GM21723 (cell line): ENCODE results near the gene RHOV.

ENCODE experiments used
- ATAC-seq: cut with Tn5 transposase; IDR thresholded peaks from one replicate; pipeline ENCODE4 v1.9.1; 2021; ENCODE audit warnings: mild to moderate bottlenecking, moderate library complexity; ENCODE audit not compliant: unreplicated experiment

Gene RHOV

DNA sequence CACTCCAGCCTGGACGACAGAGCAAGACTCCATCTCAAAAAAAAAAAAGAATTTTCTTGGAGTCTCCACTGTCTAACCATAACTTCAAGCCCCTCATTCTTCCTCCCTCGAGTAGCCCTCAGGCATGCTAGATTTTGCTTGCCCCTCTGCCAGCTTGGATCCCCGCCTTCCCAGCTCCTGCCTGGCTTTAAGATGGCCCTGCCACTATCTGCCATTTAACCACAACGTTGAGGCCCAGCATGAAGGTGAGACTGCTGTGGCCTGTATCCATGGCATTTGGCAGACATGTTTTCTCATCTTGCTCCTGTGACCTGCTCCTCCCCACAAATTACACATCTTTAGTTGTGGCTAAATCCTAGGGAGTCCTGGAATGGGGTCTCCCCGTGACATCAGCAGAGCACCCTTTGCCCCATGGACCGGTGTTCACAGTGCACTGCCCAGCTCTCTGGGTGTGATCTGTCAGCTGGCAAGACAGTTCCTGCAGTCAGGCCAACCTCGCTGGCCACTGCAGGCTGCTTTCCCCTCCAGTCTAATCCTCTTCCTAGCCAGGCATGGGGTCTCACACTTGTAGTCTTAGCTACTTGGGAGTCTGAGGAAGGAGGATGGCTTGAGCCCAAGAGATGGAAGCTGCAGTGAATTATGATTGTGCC, 30.6 kb upstream of the RHOV start:
- no peak for ATAC-seq

DNA sequence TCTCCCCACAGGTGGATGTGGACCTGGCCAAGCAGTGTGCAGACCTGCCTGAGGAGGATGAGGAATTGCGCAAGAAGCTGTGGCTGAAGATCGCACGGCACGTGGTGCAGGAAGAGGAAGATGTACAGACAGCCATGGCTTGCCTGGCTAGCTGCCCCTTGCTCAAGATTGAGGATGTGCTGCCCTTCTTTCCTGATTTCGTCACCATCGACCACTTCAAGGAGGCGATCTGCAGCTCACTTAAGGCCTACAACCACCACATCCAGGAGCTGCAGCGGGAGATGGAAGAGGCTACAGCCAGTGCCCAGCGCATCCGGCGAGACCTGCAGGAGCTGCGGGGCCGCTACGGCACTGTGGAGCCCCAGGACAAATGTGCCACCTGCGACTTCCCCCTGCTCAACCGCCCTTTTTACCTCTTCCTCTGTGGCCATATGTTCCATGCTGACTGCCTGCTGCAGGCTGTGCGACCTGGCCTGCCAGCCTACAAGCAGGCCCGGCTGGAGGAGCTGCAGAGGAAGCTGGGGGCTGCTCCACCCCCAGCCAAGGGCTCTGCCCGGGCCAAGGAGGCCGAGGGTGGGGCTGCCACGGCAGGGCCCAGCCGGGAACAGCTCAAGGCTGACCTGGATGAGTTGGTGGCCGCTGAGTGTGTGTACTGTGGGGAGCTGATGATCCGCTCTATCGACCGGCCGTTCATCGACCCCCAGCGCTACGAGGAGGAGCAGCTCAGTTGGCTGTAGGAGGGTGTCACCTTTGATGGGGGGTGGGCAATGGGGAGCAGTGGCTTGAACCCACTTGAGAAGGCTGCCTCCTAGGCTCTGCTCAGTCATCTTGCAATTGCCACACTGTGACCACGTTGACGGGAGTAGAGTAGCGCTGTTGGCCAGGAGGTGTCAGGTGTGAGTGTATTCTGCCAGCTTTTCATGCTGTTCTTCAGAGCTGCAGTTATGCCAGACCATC, 28.8 kb upstream of the RHOV start:
- ATAC-seq = no peak

DNA sequence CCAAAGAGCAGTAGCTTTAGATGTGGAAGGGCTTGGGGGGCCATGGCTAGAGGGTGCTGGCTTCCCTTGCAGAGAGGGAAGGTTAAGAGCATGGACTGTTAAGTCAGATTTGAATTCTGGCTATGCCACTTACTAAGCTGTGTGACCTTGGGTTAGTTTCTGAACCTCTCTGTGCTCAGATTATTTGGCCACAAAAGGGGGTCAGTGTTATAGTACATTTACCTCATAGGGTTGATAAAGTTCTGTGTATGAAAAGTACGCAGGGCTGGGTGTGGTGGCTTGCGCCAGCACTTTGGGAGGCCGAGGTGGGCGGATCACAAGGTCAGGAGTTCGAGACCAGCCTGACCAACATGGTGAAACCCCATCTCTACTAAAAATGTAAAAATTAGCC, 27.0 kb upstream of the RHOV start:
- no peak for ATAC-seq

DNA sequence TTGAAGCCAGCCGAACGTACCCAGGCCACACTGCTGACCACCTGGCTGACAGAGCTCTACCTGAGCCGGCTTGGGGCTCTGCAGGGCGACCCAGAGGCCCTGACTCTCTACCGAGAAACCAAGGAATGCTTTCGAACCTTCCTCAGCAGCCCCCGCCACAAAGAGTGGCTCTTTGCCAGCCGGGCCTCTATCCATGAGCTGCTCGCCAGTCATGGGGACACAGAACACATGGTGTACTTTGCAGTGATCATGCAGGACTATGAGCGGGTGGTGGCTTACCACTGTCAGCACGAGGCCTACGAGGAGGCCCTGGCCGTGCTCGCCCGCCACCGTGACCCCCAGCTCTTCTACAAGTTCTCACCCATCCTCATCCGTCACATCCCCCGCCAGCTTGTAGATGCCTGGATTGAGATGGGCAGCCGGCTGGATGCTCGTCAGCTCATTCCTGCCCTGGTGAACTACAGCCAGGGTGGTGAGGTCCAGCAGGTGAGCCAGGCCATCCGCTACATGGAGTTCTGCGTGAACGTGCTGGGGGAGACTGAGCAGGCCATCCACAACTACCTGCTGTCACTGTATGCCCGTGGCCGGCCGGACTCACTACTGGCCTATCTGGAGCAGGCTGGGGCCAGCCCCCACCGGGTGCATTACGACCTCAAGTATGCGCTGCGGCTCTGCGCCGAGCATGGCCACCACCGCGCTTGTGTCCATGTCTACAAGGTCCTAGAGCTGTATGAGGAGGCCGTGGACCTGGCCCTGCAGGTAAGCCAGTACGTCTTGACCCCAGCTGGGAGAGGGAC, 26.4 kb upstream of the RHOV start:
- ATAC-seq = no peak

DNA sequence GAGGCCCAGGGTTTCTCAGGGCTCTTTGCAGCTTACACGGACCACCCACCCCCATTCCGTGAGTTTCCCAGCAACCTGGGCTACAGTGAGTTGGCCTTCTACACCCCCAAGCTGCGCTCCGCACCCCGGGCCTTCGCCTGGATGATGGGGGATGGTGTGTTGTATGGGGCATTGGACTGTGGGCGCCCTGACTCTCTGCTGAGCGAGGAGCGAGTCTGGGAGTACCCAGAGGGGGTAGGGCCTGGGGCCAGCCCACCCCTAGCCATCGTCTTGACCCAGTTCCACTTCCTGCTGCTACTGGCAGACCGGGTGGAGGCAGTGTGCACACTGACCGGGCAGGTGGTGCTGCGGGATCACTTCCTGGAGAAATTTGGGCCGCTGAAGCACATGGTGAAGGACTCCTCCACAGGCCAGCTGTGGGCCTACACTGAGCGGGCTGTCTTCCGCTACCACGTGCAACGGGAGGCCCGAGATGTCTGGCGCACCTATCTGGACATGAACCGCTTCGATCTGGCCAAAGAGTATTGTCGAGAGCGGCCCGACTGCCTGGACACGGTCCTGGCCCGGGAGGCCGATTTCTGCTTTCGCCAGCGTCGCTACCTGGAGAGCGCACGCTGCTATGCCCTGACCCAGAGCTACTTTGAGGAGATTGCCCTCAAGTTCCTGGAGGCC, 25.6 kb upstream of the RHOV start:
- no peak for ATAC-seq

DNA sequence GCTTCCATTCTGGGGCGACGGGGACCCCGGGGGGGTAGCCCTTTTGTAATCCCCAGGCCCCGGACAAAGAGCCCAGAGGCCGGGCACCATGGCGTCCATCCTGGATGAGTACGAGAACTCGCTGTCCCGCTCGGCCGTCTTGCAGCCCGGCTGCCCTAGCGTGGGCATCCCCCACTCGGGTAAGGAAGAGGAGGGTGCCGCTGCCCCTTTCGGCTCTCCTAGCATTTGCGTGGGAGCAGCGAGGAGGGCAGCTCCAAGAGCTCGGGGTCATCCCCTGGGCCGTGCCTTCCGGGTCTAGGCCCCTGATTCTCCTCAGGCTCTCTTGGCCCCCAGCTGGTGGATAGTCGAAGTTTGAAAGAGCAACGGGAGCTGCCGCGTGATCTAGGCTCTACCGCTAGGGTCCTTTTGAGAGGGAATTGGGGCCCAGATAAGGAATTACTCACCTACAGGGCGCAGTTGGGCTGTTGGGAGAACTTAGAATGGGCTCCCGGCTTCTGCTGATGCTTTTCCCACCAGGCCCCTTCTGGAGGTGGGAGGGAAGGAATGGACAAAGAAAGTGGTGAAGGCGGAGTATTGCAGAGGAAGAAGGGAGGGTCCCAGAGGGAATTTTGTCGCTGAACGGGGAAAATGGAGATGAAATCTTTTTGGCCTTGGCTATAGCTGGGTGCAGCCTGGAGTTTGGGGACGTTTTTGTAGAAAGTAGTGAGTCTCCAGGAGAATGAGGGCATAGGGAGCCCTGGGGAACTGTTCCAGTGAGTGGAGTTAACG, 20.8 kb upstream of the RHOV start:
- peak; percentile 29 for ATAC-seq

DNA sequence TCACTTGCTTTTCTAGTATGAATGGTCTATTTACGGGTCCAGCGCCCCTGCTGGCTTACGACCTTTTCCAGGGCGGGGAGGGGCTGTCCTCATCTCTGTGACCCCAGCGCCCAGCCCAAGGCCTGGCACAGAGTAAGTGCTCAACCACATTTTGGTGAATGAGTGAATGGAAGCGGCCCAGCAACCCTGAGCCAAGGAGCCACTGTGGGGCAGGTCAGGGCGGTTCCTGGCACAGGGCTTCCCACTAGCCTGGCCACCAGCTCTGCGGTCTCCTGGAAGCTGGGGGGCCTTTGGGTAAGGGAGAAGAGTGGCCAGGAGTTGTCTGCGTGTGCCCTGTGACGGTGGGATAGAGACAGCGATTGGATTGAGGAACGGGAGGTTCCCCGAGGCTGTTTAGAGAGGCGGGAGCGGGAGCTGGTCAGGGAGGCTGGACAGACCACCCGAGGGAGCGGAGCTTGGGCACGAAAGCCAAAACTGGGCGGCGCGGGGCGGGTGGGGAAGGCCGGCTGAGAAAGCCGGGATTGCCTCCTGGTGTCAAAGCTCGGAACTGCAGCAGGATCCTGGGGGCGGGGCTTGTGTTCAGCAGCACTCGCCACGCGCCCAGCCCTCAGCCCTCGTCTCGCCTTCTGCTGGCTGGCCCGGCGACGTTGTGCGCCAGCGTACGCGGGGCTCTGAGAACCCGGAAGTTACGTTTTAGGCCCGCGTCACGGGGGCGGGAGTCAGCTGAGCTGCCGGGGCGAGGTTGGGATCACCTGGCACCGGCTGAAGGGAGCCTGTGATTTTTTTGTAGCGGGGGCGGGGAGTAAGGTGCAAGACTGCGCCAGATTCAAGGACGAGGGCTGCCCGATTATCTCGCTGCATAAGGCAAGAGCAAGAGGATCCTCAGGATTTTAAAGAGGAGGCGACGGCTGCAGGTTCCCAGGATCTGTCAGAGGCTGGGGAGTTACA, 20.0 kb upstream of the RHOV start, which contains the start of gene VPS18:
Gene VPS18 (plus strand): TSS at position 718 of the 948 bp plus-strand sequence. CDS start 319 bp downstream, outside the sequence.
- ATAC-seq = peak; percentile 86

DNA sequence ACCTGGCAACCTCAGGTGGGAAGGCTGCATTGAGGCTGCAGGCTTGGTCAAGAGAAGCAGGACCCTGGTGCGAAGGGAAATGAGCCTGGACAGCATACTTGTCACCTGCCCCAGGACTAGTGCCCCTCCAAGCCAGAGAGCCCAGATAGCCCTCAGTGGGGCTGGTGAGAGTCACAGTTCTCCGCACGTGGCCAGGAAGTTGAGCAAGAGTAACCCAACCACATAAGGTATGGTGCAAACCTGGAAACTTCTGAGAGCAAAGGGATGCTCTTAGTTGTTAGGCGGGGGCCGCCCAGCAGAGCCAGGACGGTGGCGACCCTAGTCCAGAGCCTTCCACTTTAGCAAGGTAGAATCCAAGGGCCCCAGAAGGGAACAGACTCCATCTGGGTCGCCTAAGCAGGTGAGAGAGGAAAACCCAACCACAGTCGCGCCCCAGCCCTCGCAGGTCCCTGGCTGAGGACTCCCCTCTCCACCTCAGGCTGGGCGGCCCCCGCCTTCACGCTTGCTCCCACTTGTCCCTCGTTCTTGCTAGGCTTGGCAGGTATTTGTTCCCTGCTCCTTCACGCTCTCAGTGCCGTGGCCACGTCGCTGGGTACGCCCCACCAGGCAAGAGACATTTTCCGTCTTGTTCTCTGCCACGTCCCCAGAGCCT, 19.1 kb upstream of the RHOV start:
- no peak for ATAC-seq

DNA sequence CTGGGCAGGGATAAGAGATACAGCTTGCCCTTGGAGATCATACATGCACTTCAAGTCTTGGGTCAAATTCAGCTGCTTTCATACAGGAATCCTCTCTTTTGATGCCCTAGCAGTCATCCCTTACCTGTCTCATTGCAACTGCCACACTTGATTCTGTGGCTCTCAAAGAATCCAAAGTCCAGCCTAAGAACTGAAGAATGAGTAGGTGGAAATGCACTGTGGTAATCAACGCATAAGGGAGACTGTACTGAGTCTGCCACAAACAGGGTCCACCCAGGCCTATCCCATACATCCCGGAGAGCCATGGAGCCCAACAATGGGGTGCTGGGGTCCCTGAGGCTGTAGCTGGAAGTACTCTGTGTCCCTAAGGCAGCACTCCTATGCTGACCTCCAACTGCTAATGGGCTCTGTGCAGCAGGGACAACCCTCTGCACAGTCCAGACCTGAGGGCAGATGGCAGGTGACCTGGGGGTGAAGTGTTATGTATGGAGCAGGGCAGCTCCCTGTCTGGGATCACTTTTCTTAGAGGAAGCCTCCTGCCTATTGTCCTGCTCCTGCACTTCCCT, 18.5 kb upstream of the RHOV start:
- no peak for ATAC-seq

DNA sequence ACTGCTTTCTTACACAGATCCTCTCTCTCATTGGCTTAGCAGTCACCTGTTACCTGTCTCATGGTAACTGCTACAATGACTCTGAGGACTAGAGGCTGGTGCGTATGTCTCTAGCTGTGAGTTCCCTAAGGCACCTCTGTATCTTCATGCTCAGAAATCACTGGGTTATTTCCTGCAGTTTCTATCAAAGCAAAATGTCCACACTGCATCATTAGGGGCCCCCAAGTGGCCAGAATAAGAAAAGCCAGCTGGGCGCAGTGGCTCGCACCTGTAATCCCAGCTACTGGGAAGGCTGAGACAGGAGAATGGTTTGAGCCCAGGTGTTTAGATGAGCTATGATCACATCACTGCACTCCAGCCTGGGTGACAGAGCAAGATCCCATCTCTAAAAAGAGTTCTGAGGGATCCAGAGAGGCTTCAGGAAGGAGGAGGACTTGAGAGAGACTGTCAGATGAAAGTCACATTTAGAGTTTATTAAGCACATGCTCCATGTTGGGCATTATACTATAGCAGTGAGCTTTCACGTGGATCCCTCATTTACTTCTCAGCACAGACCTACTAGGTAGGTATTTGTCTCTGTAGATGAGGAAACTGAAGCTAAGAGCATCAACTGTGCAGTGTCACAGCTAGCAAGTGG, 17.9 kb upstream of the RHOV start:
- ATAC-seq = no peak

DNA sequence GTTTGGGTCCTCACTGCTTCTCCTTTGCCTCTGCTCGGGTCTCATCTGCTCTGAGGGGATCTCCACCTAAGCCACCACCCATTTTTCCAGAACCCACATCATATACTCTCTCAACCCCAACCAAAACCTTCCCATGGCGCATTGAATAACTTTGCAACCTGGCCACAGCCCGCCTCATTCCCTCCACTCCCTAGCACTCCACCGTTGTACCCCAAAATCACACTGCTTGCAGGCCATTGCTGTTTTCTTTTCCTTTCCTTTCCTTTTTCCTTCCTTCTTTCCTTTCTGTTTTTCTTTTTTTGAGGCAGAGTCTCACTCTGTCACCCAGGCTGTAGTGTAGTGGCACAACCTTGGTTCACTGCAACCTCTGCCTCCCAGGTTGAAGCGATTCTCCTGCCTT, 17.1 kb upstream of the RHOV start:
- no peak for ATAC-seq

DNA sequence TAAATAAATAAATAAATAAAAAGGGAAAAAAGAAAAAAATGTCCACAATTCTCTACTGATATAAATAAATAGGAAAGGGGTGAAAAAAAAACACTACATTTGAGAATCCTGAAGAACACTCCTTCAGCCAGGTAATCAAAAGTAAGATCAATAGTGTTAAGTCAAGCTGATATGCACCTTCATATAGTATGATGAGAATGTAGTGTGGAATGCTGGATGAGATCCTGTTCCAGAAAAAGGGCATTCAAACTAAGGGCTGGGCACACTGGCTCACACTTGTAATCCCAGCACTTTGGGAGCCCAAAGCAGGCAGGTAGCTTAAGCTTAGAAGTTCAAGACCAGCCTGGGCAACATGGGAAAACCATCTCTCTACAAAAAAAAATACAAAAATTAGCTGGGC, 15.1 kb upstream of the RHOV start:
- ATAC-seq = no peak

DNA sequence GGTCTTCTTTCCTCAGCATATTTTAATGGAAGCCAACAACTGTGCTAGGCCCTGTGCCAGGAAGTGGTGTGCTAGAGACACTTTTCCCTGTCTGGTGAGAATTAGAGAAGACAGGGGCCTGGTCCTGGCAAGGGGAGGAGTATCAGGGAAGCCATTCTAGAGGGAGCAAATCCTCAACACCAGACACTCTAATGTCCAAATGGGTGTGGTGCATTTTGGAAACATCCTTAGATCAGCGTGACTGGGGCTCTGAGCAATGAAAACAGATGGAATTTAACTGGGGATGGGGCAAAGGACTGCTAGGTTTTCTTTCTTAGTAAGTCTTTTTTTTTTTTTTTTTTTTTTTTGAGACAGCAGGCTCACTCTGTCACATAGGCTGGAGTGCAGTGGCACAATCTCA, 12.6 kb upstream of the RHOV start:
- ATAC-seq = no peak

DNA sequence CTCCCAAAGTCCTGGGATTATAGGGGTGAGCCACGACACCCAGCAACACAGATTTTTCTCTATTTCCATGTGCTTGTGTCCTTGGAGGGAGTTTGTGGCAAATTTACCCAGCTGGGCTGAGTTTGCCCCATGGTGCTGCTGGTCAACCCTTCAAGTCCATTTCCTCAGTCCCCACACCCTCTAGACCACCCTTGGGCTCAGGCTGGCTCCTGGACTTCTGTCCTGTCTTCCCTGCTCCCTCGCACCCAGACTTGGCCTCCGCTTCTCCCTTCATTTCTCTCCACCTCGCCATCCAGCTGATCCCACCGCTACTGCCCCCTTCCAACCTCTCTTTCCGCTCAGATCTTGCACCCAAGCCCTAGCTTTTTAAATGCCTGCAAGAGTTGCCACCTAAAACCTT, 7.3 kb upstream of the RHOV start:
- ATAC-seq = no peak

DNA sequence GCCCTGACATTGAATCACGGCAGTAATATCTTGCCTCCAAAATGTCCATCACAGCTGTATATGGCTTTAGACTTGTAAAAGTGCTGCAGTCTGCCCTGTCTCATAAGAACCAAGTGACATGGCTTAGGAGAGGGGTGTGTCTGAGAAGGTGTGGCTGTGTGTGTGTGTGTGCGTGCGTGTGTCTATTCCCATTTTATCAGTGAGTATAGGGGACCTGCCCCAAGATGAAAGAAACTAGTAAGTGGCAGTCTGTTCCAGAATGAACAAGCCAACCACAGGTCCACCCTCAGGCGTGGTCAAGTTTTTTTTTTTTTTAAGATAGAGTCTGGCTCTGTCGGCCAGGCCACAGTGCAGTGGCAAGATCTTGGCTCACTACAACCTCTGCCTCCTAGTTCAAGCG, 5.6 kb upstream of the RHOV start:
- no peak for ATAC-seq

DNA sequence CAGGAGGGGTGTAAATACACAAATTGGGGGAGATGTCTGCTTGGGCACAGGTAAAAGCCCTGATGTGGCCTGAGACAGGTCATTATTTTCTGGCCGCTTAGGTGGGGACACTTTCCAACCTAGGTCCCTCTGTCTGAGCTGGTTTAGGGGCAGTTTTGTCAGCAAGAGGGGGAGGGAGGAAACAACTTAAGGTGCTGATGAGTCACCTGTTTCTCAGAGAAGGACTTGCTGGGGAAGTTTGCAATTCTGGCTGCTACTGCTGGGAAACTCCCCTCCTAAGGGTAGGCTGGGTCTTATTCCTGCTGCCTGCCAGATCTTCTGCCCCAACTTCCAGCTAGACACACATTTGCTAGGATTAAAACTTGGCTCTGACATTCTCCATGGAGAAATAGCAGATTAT, 4.8 kb upstream of the RHOV start:
- ATAC-seq = peak; percentile 60

DNA sequence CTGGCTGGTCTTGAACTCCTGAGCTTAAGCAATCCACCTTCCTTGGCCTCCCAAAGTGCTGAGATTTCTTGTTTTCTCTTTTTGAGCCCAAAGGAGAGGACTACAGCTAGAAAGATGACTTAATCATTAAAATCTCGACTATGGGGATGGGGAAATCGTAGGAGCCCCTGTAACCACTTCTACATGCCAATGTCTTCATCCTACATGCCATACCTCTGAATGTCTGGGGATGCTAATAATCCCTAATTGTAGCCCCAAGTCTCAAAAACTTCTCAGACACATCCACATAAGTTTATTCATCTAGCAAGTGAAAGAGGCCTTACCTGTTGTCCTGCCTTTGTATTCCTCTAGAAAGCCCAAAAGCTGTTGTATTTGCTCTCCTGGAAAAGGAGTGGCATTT, 3.7 kb upstream of the RHOV start:
- ATAC-seq = no peak
